ENCODE results near the gene PAX6. TPM values are rescaled to one million over a fixed set of nuclear protein-coding genes. Genes with fewer than 3 reads are reported as not detected.

The PAX6 gene
- under 1 TPM in 1 of 4 donors, not detected in 3; 0.46 TPM for total RNA-seq

GRCh38 chr11:31810779-31811647 lies at the start of gene PAX6:
PAX6 (minus strand) TSS chr11:31811322; CDS start chr11:31806411, 4,911 bp downstream.
- TF ChIP-seq CTCF (IDR thresholded peaks at IDR 0.05), result no peak
- DNase-seq (ENCODE audit: low spot score) (no peak), ATAC-seq (ENCODE audit: low FRiP score) (no peak)

- no peak for DNase-seq (ENCODE audit: low spot score)
- ATAC-seq (ENCODE audit: low FRiP score), result no peak
- no peak for TF ChIP-seq CTCF (IDR thresholded peaks at IDR 0.05)
Measured at GRCh38 chr11:31860391-31860790, 49.3 kb upstream of the PAX6 start.

- ATAC-seq (ENCODE audit: low FRiP score), result no peak
- TF ChIP-seq CTCF (IDR thresholded peaks at IDR 0.05), result no peak
- no peak for DNase-seq (ENCODE audit: low spot score)
Measured at GRCh38 chr11:31856248-31856647, 45.1 kb upstream of the PAX6 start.

- ATAC-seq (ENCODE audit: low FRiP score), result no peak
- no peak for TF ChIP-seq CTCF (IDR thresholded peaks at IDR 0.05)
- DNase-seq (ENCODE audit: low spot score), result no peak
Measured at GRCh38 chr11:31855466-31855865, 44.3 kb upstream of the PAX6 start.

- no peak for ATAC-seq (ENCODE audit: low FRiP score)
- no peak for TF ChIP-seq CTCF (IDR thresholded peaks at IDR 0.05)
- DNase-seq (ENCODE audit: low spot score), result no peak
Measured at GRCh38 chr11:31850365-31850764, 39.2 kb upstream of the PAX6 start.

GRCh38 chr11:31847761-31848160 lies 36.6 kb upstream of the PAX6 start:
- TF ChIP-seq CTCF (IDR thresholded peaks at IDR 0.05), result no peak
- no peak for ATAC-seq (ENCODE audit: low FRiP score)
- DNase-seq (ENCODE audit: low spot score), result no peak

- no peak for TF ChIP-seq CTCF (IDR thresholded peaks at IDR 0.05)
- ATAC-seq (ENCODE audit: low FRiP score) (no peak), DNase-seq (ENCODE audit: low spot score) (no peak)
Measured at GRCh38 chr11:31845331-31845730, 34.2 kb upstream of the PAX6 start.
